8988T (cell line): Measurements from ENCODE around the gene RFTN1.

ENCODE experiments used
- DNase-seq: peaks from one replicate; pipeline ENCODE4 v3.0.0; 2011

The RFTN1 gene

DNA sequence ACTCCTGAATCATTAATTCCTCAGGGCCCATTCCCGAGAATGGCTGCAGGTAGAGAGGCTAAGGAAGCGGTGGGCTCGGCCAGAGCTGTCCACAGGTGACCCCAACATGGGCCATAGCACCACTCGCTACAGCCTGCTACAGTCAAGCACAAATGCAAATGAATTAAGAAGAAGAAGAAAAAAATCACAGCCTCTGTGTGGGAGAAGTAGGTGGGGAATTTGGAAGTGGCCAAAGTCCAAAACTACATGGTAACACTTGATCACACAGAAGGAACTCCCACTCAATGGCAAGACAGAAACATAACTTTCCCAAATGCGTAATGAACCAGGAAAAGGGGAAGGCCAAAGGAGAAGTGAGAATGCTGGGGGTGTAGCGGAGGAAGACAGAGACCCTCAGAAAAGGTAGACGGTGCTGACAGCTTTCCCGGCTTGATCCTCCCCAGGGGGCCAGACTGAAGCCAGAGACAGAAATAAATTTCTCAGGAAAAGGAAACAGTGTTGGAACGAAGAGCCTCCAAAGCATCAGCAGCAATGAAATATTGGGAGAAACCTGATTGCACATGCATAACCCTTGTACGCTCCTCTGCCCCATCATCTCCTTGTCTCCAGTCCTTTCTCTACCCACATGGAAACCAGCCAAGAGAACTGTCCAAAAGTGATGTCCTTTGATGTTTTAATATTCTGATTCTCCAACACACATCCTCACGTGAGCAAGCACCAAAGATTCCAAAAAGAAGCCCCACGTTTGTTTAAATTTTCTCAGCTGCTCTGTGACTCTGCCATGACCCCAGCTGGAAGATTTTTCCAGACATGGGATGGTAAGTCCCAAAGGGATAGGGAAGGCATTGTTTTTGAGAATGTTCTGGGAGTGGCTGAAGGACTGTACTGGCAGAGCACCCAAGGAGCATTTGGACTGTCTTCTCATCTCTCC is 140.9 kb downstream of the RFTN1 start:
- no peak for DNase-seq

DNA sequence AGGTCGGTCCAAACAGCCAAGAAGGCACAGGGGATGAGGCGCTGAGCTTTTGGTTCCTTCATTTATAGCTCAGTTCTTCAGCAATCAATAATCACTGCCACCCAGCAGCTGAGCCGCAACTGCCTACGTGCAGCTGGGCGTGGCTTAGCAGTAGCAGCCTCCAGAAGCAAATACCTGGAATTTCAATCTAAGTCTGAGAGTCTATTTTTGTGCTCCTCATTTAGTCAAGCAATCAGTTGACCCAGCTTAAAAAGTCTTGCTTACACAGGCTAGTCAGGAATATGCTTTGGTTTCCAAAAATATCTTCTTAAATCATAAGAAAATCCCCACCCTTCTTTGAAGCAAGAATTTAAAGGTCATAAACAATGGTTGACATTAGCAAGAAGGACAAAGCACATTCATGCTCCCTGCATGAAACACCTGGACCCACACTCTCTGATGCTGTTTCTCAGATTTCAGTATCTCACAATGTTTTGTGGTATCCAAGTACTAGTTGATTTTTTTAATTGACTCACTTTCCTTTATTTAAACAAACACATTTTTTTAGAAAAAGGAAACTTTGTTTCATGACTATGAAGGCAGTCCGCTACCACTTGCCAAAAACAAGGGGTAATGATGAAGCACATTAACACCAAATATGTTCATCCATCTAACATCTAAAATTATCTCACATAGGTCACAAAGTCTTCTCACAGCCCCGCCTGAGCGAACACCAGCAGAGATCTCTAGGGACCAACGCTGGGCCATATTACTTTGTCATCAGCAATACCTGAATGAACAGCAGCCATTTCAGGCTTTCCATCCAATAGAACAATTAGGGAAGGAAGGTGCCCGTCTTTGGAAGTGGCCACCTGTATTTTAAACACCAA is 142.4 kb downstream of the RFTN1 start:
- no peak for DNase-seq

DNA sequence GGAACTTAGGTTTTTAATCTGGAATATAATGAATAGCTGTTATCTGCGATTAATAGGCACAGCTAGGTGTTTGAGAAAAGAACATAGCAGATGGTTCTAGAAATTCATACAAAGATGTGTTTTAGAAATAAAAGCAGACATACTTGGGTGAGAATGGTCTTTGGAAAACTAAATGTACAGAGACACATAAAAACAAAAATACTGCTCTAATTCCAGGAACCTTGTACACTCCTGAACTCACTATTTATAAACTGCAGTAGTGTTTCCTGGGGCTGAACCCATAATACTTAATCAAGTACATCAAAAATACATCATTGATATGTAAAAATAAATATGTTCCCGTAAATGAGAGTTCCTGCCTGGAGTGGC is 143.0 kb downstream of the RFTN1 start:
- DNase-seq: no peak

GRCh38 chr3:16369885-16370284 is 143.6 kb downstream of the RFTN1 start:
- DNase-seq: no peak

GRCh38 chr3:16369276-16369675 is 144.2 kb downstream of the RFTN1 start:
- DNase-seq: no peak

DNA sequence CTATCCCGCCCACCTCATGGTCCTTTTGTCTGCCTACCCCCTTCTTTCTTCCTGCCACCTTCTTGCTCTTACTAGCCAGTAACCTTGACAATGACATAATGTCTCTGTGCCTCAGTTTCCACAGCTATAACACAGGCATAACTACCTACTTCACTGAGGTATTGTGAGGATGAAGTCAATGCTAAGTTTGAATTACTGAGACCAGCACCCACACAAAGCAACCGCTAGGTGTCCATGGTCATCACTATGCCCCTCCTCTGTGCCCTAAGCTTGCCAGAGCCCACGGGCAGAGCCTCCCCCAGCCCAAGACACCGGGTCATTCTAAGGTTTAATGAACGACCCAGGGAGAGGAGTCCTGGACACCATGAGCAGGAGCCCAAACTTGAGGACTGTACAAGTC is 146.9 kb downstream of the RFTN1 start:
- DNase-seq: no peak

- DNase-seq: no peak
Observed at GRCh38 chr3:16365491-16366128, 147.9 kb downstream of the RFTN1 start.

GRCh38 chr3:16364963-16365362 is 148.5 kb downstream of the RFTN1 start:
- no peak for DNase-seq

GRCh38 chr3:16364323-16364722 is 149.2 kb downstream of the RFTN1 start:
- DNase-seq: no peak

GRCh38 chr3:16363636-16364035 is 149.9 kb downstream of the RFTN1 start:
- no peak for DNase-seq

DNA sequence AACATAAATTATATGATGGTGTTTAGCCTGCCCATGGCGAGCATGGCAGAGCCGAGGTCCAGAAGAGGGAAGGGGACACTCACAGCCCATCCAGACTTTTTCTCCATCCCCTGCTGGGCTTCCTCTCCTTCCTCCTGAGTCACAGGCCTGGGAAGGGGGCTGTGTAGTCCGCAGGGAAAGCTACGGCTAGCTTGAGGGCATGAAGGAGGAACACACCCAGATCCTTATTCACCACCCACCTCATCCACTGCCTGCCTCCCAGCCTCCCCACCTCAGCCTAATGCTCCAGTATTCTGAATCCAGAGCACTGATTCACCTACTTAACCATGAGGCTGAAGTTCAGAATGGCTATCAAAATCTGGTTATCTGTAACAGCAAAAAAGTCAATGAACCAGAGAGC is 150.7 kb downstream of the RFTN1 start:
- DNase-seq: no peak

- DNase-seq: no peak
Observed at GRCh38 chr3:16361087-16361486, 152.4 kb downstream of the RFTN1 start.

DNA sequence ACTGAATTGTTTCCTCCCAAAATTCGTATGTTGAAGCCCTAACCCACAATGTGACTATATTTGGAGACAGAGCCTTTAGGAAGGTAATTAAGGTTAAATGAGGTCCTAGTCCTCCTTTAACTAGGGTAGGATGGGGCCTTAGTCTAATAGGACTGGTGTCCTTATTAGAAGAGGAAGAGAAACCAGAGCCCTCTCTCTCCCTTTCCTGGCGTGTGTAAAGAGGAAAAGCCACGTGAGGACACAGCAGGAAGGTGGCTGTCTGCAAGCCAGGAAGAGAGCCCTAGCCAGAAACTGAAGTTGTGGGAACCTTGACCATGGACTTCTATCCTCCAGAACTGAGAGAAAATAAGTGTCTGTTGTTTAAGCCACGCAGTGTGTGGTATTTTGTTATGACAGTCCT is 154.2 kb downstream of the RFTN1 start:
- DNase-seq: no peak

GRCh38 chr3:16358336-16358735 is 155.2 kb downstream of the RFTN1 start:
- DNase-seq: no peak

DNA sequence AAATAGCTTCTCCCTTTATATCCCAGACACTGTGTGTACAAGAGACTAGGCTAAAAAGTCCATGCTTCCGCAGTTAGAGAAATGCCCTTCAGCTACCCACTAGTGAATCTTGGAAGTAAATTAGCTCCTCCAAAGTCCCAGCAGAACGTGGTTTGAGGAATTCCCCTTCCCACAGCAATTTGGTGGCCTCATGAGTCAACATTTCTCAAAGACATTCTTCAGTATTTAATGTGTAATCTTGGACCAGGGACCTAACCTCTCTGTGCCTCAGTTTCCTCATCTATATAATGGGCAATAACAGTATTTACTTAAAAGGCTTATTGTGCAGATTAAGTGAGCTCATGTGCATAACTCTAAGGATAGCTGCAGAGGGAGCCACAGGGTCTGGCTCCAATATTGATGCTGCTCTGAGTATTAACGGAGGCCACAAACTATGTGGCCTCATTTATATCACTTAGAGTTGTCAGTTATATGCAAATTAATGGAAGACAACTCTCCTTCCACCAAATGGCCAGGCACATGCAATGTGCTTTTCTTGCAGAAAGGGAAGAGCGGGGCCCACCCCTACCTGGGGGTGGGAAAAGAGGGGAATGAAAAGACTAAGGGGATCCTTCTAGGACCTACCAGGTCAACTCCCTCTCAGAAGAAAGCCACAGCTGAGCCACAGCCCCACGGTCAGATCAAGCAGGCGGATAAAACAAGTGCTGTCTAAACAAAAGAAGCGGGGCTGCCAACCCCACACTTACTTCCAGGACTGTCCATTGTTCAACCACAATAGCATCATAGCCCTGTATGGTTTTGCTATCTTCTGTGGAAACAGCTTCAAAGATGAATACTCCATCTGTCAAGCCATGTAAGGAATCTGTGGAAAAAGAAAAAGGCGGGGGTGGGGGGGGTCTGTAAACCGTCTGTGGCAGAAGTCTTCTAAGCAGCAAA is 156.0 kb downstream of the RFTN1 start:
- DNase-seq: no peak

GRCh38 chr3:16355828-16356227 is 157.7 kb downstream of the RFTN1 start:
- DNase-seq: no peak

- DNase-seq: no peak
Observed at GRCh38 chr3:16354291-16354690, 159.2 kb downstream of the RFTN1 start.

DNA sequence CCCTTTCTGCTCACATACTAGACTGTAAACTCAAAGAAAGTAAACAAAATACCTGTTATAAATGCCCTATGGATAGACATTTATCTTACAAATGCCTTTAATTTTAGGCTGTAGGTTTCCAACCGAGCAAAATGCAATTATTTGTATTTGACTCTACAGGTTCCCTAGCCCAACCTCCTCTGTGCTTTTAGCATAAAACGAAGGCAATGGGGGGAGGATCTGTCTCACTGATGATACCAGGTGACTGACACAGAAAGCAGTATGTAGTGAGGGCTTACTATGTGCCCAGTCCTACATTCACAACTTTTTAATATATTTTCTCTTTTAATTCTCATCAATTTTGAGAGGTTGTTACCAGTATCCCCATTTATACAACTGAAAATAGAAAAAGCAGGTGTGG is 161.1 kb downstream of the RFTN1 start:
- DNase-seq: no peak

GRCh38 chr3:16350597-16351318 is 162.7 kb downstream of the RFTN1 start:
- DNase-seq: no peak

- DNase-seq: no peak
Observed at GRCh38 chr3:16349986-16350596, 163.4 kb downstream of the RFTN1 start.

DNA sequence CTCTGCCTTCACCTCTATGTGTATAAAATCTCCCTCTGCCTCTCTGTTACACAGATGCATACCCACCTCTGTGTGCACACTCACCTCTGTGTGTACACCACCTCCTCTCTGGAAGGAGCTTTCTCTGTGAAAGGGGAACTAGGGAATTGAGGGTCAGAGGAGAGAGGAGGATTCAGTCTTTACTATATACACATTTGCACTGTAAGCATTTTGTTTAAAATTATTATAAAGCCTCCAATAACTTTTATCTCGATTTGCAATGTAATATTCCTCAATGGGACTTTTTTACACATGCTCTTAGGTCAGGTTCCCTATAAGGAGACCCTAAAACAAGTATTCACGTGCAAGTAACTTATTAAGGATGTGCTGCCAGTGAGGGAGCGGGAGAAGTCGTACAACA is 166.0 kb downstream of the RFTN1 start:
- no peak for DNase-seq
